ENCODE results near the gene GTF3C1.
A peak's percentile ranks its signal among the peaks of the same experiment; 100 is the strongest.
"Not testable (repeated sequence)": the region's sequence is repeated elsewhere in the genome, so short reads cannot be mapped to it uniquely, and the experiment has no call there.

The GTF3C1 gene

DNA sequence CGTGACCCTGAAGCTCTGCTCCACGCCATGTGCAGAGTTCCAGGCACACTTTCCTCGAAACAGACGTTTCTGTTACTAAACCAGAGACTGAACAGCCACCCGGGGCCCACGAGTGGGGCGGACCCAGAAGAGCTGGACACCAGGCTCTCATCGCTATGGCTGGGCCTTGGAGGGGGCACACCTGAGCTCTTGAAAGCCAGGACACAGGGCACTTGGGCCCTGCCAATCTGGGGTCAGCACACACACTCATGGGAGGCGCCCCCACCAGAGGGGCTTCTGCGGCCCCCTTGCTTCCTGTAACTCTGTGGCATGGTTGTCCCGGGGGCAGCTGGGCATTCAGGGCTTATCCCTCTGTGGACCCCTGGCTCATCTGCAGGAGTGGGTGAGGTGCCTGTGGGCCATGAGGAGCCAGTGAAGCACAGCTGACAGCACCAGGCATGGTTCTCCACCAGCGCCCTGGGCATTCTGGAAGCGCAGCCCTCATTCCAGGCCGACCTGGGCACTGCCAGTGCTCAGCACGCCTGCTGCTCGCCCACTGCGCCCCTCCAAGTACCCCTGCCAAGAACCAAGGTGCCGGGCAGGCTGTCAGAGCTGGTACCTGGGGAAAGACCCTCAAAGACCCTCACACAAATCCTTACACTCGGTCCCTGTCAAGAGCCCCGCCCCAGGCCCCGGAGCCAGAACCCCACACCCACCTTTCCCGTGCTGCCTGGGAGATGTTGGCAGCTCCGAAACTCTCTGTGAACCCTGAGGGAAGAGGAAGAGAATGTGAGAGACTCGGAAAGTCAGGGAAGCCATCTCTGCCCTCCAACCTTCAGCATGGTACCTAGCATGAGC, 86.6 kb downstream of the GTF3C1 start:
- DNase-seq (ENCODE audit: low spot score), result no peak

DNA sequence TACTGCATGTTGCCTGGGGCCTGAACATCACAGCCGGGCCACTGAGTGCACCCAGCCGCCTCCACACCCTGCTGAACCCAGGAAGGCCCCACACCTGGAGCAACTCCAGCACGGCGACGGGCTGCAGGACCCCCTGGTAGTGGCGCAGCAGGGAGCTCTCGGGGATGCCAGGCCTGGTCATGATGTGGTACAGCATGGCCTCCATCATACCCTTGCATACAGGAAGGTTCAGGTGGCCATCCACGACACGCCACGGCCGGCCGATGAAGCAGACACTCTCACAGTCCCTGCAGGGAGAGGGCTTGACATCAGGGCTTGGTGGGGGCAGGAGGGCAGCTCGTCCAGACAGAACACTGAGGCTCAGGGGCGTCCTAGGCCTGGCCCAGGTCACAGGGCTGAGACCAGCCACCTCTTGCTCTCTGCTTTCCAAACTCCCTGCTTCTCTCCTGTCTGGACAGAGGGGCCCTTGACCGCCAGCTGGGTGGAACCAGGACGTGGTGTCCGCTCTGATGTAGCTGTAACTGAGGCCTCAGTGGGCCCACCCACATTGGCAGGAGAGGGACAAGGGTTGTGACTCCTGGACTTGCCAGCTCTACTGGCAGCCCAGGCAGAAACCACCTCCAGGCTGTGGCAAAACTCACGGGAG, 87.4 kb downstream of the GTF3C1 start:
- DNase-seq (ENCODE audit: low spot score), result no peak

DNA sequence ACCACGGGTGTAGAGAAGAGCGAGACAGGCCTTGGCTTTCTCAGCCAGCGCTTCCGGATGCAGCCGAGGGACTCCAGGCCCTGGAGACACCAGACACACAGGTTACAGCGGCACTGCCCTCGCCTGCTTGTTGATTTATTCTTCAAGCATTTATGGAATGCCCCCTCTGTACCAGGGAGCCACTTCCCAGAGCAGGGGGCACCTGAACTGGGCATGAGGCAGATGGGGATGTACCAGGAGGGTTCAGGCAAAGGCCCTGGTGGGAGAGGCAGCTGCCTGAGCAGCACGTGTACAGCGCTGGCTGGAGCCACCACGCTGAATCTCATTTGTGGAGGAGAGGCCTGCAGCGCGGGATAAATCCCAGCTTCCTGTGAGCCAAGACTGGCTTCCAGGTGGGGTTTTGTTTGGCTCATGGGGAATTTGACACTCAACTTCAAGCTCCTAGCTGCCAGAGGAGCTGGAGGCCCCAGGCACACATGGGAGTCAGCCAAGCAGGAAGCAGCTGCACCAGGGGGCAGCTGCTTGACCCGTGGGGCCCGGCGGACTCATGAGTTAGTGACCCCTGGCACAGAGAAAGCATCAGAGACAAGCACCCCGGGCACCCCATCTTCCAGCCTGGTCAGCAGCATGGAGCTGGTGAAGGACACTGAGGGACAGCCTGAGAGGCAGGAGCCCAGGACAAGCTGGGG, 88.1 kb downstream of the GTF3C1 start:
- DNase-seq (ENCODE audit: low spot score), result no peak

DNA sequence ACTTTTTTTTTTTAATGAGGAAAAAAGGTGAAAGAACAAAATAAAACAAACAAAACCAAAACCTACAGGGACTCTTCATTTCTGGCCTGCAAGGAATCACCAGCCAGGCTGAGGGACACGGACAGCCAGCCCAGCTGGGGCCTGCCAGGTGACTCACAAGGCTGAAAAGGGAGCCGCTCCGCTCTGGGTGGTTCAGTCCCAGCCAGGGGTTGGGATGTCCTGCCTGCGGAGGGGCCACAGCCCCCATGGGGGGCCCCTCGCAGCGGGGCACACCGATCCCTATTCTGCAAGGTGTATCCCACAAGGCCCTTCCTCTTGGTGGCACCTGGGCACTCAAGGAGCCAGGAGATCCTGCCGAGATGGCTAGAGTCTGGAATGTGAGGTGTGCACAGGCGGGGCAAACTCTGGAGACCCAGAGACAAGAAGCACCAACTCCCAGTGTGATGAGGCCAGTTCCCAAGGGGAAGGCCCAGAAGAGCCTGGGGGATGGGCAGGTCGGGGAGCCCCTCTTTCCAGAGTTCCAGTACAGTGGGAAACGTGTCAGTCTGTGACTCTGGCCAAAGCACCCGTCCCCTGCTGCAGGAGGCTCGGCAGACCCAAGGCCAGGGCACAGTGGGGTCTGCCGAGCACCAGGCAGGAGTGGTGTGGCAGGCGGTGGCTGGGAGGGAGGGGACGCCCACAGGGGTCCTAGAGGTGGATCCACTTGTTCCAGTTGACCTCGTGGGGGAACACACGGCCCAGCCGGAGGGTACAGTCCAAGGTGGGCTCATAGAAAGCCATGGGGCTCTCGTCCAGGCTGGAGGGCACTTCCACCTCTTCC, 88.8 kb downstream of the GTF3C1 start:
- DNase-seq (ENCODE audit: low spot score), result peak; percentile 42

DNA sequence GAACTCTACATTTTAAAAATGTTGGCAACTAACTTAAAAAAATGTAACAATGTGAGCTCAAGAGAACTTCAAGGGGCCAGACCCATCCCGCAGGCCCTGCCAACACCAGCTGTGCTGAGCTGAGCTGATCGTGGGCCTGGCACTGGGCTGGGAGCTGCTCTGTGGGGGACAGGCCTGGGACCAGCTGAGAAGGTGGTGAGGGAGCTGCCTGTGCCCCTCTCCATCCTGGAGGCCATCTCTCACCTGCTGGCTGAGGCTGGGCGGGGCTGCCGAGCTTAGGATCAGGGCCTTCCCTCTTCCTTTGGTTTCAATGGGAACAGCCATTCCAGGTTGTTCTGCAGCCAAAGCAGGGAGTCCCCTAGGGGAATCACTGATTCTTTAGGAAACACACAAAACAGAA, 89.5 kb downstream of the GTF3C1 start:
- no peak for DNase-seq (ENCODE audit: low spot score)

DNA sequence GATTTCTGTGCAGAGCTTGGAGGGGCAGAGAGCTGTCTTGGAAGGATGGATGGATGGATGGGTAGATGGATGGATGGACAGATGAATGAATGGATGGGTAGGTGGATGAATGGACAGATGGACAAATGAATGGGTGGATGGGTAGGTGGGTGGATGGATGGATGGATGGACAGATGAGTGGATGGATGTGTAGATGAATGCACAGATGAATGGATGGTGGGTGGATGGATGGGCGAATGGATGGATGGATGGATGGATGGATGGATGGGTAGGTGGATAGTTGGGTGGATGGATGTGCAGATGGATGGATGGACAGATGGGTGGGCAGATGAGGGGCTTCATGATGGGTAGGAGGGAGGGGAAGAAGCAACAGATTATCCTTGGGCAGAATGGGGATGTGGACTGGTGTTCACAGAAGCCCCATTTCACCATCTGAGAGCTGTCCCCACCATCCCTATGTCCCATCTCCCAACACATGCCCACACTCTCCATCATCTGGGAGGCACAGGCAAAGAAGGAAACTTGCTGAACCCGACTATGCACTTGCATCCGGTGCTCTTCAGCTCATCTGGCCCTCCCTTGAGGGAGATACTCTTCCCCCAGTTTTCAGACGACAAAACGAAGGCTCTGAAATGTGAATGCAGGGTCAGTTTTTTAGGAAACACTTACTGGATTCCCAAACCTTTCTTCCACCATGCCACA, 90.6 kb downstream of the GTF3C1 start:
- no peak for DNase-seq (ENCODE audit: low spot score)

DNA sequence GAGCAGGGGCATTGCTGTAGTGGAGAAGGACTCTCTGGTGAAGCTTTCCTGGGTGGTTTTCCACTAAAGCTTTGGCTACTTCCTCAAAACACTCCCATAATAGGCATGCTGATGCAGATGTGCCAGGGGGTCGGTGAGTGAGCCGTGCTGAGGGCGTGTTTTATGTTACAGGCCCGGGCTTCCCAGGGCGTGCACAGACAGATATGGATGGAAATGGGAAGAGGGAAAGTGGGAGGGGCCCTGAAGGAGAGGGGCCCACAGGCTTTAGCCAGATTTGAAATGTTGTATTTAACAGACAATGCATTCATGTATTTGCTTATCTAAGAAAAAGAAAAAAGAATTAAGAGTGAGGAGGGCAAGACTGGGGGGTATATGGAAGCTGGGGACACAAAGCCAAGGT, 91.5 kb downstream of the GTF3C1 start:
- no peak for DNase-seq (ENCODE audit: low spot score)

DNA sequence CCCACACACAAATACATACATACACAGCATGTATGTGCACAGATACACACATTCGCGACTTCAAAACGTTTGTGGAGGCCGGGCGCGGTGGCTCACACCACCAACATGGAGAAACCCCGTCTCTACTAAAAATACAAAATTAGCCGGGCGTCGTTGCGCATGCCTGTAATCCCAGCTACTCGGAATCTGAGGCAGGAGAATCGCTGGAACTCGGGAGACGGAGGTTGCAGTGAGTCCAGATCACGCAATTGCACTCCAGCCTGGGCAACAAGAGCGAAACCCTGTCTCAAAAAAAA, 92.2 kb downstream of the GTF3C1 start:
- not testable (repeated sequence) for DNase-seq (ENCODE audit: low spot score)

DNA sequence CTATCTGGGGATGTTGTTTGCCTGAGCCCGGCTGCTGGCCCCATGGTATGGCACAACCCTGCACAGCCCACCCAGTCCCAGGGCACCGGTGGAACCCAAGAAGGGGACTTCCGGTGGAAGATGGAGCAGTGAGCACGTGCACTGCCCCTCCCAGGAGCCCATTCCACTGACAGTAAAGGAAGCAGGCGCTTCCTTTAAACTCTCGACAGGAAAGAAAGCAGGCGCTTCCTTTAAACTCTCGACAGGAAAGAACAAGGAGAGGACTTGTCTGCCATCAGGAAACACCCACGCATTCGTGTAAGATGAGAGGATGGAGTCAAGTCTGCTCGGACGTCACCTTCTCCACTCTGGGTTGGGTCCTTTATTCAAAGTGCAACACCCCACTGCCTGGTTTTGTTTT, 94.0 kb downstream of the GTF3C1 start:
- DNase-seq (ENCODE audit: low spot score), result no peak

DNA sequence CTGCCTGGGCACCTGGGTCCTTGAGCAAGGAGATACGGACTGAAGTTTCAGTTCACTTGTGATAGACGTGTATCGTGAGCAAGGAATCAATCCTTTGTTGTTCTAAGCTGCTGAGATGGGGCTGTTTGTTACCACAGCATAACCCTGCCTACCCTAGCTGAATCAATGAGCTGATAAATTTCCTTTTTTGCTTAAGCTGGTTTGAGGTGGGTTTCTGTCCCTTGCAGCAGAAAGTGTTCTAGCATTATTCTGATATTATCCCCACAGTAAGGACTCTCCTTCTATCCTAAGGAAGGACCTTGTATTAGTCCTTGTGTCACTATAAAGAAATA, 96.3 kb downstream of the GTF3C1 start:
- no peak for DNase-seq (ENCODE audit: low spot score)

DNA sequence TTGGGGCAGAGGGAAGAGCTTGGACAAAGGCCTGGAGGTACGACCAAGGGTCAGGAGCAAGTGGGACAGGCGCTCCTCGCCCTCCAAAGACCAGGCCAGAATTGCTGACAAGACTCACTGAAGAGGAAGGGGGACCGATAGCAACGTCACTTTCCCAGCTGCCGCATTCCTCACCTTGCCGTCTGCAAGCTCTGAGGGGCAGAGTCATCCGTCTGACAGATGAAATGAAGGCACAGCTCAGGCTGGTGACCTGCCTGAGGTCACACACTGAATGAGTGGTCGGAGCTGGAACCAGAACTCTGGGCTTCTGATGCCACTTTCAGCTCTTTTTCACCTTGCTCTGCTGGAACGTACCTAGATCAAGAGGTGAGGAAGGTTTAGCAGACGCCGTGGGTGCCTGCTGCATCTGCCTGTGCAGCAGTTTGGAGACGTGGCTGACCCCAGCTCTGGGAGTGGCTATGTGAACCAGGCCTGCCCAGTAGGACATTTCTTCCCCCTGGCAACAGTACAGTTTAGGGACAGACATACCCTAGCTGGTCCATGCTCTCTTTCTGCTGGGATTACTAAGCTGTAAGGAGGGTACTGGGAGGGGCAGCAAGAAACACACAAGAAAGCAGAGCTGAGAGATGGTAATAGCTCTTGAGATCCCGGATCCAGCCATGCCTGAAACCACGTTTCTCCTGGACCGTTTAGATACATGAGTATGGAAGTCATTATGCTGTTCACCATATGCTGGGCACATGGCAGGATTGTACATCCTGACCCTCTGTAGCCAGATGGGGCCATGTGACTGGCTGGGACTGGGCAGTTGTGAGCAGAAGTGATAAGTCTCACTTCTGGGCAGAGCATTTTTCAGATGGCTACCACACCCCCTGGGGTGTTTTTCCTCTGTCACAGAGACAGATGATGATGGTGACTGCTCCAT, 96.9 kb downstream of the GTF3C1 start:
- DNase-seq (ENCODE audit: low spot score), result peak; percentile 30

DNA sequence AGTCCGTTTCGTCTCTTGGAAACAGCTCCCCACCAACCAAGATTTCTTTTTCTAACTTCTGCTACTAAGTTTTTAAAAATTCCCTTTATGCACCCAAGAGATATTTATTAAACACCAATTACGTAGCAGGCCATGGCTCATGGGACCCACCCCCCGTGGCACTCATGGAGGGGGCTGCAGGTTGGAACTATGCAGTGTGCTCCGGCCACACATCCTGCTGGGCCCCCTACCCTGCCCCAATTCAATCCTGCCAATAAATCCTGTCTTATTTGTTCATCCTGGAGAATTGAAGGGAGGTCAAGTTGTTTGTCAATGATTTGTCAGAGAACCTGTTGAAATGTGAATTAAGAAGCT, 99.5 kb downstream of the GTF3C1 start:
- DNase-seq (ENCODE audit: low spot score), result no peak

DNA sequence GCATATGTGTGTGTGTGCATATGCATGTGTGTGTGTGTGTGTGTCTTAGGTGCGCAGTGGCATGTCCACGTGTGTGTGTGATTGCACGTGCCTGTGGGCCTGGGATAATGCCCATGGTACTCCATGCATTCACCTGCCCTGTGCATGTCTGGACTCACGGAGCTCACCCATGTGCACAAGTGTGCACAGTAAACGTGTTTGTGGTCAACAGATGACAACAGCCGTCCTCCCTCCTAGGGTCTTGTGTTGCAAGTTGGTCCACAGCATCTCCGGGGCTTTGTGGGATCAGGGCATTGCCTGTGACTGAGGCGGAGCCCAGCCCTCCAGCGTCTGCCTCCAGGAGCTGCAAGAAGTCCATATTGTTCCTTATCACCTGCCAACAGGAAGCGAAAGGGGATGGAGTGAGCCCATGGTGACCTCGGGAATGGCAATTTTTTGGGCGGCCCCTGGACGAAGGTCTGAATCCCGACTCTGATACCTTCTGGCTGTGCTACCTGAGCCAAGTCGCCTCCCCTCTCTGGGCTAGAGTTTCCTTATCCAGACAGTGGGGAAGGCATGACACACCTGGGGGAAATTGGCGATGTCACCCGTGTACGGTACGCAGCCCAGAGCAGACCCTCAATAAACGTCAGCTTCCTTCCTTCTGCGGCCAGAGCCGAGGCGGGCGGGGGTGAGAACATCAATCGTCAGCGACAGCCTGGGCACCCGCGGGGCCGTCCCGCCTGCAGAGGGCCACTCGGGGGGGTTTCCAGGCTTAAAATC, 100.1 kb downstream of the GTF3C1 start:
- DNase-seq (ENCODE audit: low spot score), result no peak

DNA sequence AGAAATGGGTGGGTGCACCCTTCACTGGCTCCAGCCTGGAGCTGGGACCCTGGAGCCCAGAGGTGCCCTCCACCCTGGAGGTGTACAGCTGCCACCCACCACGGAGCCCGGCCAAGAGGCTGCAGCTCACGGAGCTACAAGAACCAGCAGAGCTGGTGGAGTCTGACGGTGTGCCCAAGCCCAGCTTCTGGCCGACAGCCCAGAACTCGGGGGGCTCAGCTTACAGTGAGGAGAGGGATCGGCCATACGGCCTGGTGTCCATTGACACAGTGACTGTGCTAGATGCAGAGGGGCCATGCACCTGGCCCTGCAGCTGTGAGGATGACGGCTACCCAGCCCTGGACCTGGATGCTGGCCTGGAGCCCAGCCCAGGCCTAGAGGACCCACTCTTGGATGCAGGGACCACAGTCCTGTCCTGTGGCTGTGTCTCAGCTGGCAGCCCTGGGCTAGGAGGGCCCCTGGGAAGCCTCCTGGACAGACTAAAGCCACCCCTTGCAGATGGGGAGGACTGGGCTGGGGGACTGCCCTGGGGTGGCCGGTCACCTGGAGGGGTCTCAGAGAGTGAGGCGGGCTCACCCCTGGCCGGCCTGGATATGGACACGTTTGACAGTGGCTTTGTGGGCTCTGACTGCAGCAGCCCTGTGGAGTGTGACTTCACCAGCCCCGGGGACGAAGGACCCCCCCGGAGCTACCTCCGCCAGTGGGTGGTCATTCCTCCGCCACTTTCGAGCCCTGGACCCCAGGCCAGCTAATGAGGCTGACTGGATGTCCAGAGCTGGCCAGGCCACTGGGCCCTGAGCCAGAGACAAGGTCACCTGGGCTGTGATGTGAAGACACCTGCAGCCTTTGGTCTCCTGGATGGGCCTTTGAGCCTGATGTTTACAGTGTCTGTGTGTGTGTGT, 100.9 kb downstream of the GTF3C1 start:
- no peak for DNase-seq (ENCODE audit: low spot score)

DNA sequence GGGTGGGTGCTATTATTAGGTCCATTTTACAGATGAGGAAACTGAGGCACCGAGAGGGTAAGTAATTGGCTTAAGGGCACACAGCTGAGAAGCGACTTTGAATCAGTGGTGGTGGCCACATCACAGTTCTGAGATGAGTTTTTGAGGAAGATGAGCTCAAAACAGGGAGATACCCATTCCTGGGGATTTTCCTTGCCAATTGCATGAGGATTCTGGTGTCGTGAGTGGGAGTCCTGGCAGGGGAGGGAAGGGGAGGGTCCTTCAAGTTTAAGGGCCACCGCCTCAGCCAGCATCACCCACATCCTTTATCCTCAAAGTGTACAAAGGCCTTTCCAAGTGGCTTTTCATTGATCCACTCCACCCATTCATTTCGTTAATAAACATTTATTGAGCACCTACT, 102.4 kb downstream of the GTF3C1 start:
- no peak for DNase-seq (ENCODE audit: low spot score)

DNA sequence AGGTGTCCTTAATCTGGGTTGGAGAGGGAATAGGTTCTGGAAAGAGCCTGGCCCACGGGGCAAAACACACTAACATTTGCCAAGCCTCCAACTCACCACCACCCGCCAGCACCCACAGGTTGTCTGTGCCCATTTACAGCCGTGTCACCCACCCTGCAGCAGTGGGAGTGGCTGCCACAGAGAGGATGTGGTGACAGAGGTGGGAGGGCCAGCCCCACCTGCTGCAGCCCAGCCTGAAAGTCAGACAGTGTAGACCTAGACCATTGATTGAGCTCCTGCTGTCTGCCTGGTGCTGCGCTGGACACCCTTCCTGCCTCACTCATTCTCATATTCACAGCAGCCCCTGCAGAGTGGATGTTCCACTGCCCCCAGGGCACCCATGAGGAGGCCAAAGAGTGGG, 103.0 kb downstream of the GTF3C1 start:
- no peak for DNase-seq (ENCODE audit: low spot score)

DNA sequence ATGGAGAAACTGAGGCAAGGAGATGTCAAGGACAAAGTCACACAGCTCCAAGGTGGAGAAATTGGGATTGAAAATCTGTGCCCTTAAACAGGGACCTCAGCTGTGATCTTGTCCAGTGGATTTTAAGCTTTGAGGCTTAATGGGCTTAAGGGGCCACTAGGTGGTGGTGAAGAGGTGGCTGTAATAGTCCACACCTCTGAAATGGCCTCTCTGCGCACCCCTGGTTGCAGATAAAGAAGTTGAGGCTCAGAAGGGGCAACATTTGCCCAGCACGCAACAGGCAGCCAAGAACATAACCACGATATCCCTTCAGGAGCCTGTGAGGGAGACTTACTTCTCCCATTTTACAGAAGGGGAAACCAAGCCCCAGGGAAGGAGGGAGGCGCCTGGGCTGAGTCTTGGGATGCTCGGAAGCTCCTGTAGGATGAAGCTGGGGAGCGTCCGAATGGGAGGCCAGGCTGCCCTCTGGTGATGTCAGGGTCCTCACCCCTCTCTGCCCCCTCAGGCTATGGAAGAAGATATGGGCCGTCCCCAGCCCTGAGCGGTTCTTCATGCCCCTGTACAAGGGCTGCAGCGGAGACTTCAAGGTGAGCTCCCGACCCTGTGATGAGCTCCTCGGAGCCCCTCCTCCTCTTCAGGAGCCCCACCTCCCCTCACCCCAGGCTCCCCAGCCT, 104.1 kb downstream of the GTF3C1 start:
- DNase-seq (ENCODE audit: low spot score), result no peak

DNA sequence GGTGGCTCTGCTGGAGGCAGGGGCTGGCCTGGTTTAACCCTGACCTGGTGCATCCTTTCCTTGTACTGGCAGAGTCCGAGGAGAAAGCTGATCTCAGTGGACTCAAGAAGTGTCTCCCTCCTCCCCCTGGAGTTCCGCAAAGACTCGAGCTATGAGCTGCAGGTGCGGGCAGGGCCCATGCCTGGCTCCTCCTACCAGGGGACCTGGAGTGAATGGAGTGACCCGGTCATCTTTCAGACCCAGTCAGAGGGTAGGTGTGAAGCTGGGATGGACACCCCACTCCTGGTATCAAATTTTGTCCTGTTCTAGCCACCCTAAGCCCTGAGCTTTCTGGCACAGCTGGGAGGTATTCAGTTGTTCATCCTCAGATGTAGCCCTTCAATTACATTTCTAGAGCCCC, 105.2 kb downstream of the GTF3C1 start:
- no peak for DNase-seq (ENCODE audit: low spot score)

DNA sequence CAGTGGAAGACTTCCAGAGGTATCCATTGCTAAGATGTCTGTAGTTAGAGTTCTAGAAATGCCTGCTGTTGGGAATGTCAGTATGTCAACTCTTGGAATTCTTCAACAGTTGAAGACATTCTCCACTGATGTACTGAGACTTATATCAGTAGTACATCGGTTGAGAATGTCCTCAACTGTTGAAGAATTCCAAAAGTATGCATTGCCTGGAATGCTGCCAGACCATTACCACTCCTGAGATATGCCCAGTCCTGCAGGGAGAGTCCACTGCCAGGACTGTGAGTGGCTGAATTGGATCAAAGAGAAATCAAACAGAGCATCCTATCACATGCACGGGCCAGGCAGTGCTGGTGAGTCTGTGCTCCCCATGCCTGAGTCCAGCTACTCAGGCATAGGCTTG, 105.7 kb downstream of the GTF3C1 start:
- peak; percentile 67 for DNase-seq (ENCODE audit: low spot score)

All from AG08395 (cell line).